Liver (tissue), 9 donors: ENCODE data around the gene RHOT2. TPM values are rescaled to one million over a fixed set of nuclear protein-coding genes. Genes with fewer than 3 reads are reported as not detected.

Experiments used
- DNase-seq: peaks from one replicate; pipeline ENCODE4 v3.0.0-alpha.2; 2017; ENCODE audit warnings: low spot score
- H3K27ac ChIP-seq, 2 donors: one replicate each; pipeline ENCODE4 v1.7.0; 2013; ENCODE audit warnings: inconsistent platforms in 2 of 2, low read length in 2 of 2, control low read depth in 1 of 2, low read depth in 1 of 2, mild to moderate bottlenecking in 1 of 2
- H3K27me3 ChIP-seq, 4 donors: one replicate each; pipeline versions ENCODE4 v1.6.1 to v1.7.0; 2013; ENCODE audit warnings: low read length in 3 of 4, inconsistent platforms in 1 of 4, mild to moderate bottlenecking in 1 of 4, moderate library complexity in 1 of 4; ENCODE audit not compliant: control insufficient read depth in 4 of 4, insufficient read depth in 4 of 4
- H3K36me3 ChIP-seq, 4 donors: one replicate each; pipeline versions ENCODE4 v1.6.1 to v1.7.0; 2013; ENCODE audit warnings: low read length in 3 of 4, mild to moderate bottlenecking in 3 of 4, low read depth in 1 of 4, moderate library complexity in 1 of 4; ENCODE audit not compliant: control insufficient read depth in 4 of 4, insufficient read depth in 3 of 4
- H3K4me1 ChIP-seq, 4 donors: one replicate each; pipeline versions ENCODE4 v1.6.1 to v1.7.0; 2013; ENCODE audit warnings: low read length in 3 of 4, mild to moderate bottlenecking in 3 of 4, moderate library complexity in 1 of 4; ENCODE audit not compliant: control insufficient read depth in 4 of 4, insufficient read depth in 4 of 4
- H3K4me3 ChIP-seq, 3 donors: one replicate each; pipeline versions ENCODE4 v1.6.1 to v1.7.0; 2013; ENCODE audit warnings: low read length in 3 of 3, control low read depth in 1 of 3, low read depth in 1 of 3, mild to moderate bottlenecking in 1 of 3
- H3K9ac ChIP-seq, 2 donors: one replicate each; pipeline ENCODE4 v1.7.0; 2013; ENCODE audit warnings: low read length in 2 of 2, mild to moderate bottlenecking in 2 of 2, moderate library complexity in 2 of 2, control low read depth in 1 of 2, low read depth in 1 of 2
- H3K9me3 ChIP-seq, 4 donors: one replicate each; pipeline versions ENCODE4 v1.6.1 to v1.7.0; 2013; ENCODE audit warnings: low read length in 3 of 4; ENCODE audit not compliant: control insufficient read depth in 4 of 4
- CTCF ChIP-seq: fragments of 150-350 bp; IDR thresholded peaks from 2 replicates; pipeline ENCODE4 v1.5.1; 2017; ENCODE audit warnings: improper control_type of control experiment, low read depth, low read length; ENCODE audit not compliant: missing input control
- EGR1 ChIP-seq, 2 donors: IDR thresholded peaks; 2 replicates each; pipeline ENCODE4 v1.6.1; 2016 to 2018; ENCODE audit warnings: antibody characterized with exemption in 2 of 2, low read depth in 2 of 2
- FOXA1 ChIP-seq: IDR thresholded peaks from 2 replicates; pipeline ENCODE4 v1.6.1; 2016; ENCODE audit warnings: antibody characterized with exemption
- GABPA ChIP-seq, 2 donors: IDR thresholded peaks in 1 of 2; conservative IDR thresholded peaks in 1 of 2; 2 replicates each; pipeline ENCODE4 v1.6.1; 2016; ENCODE audit warnings: antibody characterized with exemption in 2 of 2, mild to moderate bottlenecking in 1 of 2, moderate library complexity in 1 of 2
- HNF4A ChIP-seq, 2 donors: conservative IDR thresholded peaks; 2 replicates each; pipeline ENCODE4 v1.6.1; 2016; ENCODE audit warnings: antibody characterized with exemption in 2 of 2, mild to moderate bottlenecking in 2 of 2
- HNF4G ChIP-seq: IDR thresholded peaks from 2 replicates; pipeline ENCODE4 v1.6.1; 2016; ENCODE audit warnings: antibody characterized with exemption
- JUND ChIP-seq, 2 donors: IDR thresholded peaks; 2 replicates each; pipeline ENCODE4 v1.6.1; 2016; ENCODE audit warnings: antibody characterized with exemption in 2 of 2
- MAX ChIP-seq: IDR thresholded peaks from 2 replicates; pipeline ENCODE4 v1.6.1; 2016; ENCODE audit warnings: antibody characterized with exemption
- RAD21 ChIP-seq, 2 donors: IDR thresholded peaks; 2 replicates each; pipeline ENCODE4 v1.6.1; 2016; ENCODE audit warnings: antibody characterized with exemption in 2 of 2, mild to moderate bottlenecking in 2 of 2
- REST ChIP-seq: IDR thresholded peaks from 2 replicates; pipeline ENCODE4 v1.6.1; 2016; ENCODE audit warnings: antibody characterized with exemption, mild to moderate bottlenecking
- RXRA ChIP-seq, 2 donors: IDR thresholded peaks; 2 replicates each; pipeline ENCODE4 v1.6.1; 2017 to 2018; ENCODE audit warnings: antibody characterized with exemption in 2 of 2, mild to moderate bottlenecking in 1 of 2
- SP1 ChIP-seq: IDR thresholded peaks from 2 replicates; pipeline ENCODE4 v1.6.1; 2018; ENCODE audit warnings: antibody characterized with exemption, mild to moderate bottlenecking
- TAF1 ChIP-seq: conservative IDR thresholded peaks from 2 replicates; pipeline ENCODE4 v1.6.1; 2016; ENCODE audit warnings: antibody characterized with exemption, mild to moderate bottlenecking
- YY1 ChIP-seq: IDR thresholded peaks from 2 replicates; pipeline ENCODE4 v1.6.1; 2016; ENCODE audit warnings: antibody characterized with exemption, mild to moderate bottlenecking
- WGBS: extraction: QIAGEN DNeasy Blood & Tissue Kit; methylation state at CpG from one replicate; pipeline ENCODE4 v1.1.7; 2013; 5-methylcytosine and 5-hydroxymethylcytosine counted together
- polyA plus RNA-seq, 2 donors: library from polyadenylated mRNA; stranded (reverse) in 1 of 2; unstranded in 1 of 2; fragments of 200-250 nt in 1 of 2; fragments of >200 nt in 1 of 2; fragmentation: Nextera tagmentation in 1 of 2; extraction: Ambion mirVana in 1 of 2; gene quantifications; one replicate each; pipeline versions ENCODE4 v1.2.1 to v1.2.3, GENCODE V29; 2013 to 2015
- total RNA-seq, 2 donors: library from RNA; depleted of rRNA; stranded (reverse); fragments of >200 nt; gene quantifications; one replicate each; pipeline ENCODE4 v1.2.3, GENCODE V29; 2014
- TF ChIP-seq, protein P1 (sequence below): IDR thresholded peaks from 2 replicates; pipeline ENCODE4 v1.6.1; 2016; ENCODE audit warnings: antibody characterized with exemption
- TF ChIP-seq, protein P2 (sequence below): IDR thresholded peaks from 2 replicates; pipeline ENCODE4 v1.6.1; 2016; ENCODE audit warnings: antibody characterized with exemption
- donor health status: healthy.
- donor health status: healthy.
- donor health status: healthy.
- donor health status: healthy.
- donor health status: healthy.

Gene RHOT2
- total and polyA plus RNA-seq, 4 donors = 20.8 to 37.9 (median 34.3) TPM

DNA sequence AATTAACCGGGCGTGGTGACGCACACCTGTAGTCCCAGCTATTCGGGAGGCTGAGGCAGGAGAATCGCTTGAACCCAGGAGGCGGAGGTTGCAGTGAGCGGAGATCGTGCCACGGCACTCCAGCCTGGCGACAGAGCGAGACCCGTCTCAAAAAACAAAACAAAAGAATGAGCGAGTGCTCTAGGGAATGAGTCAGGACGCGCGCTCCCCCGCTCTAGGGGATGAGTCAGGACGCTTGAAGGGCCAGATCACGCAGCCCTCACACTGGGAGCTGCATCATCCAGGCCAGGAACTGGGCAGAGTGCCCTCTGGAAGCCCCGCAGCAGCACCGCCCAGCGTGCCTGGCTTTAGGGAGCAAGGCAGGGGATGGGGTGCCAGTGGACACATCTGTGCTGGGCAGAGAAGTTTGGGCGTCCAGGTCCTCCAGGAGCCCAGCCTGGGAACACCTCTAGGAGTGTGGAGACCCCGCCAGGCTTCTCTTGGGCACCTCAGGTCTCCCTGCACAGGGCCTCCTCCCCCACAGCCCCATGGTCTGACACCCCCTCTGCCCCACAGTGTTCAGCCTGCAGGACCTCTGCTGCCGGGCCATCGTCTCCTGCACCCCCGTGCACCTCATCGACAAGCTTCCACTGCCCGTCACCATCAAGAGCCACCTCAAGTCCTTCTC is 41.0 kb upstream of the RHOT2 start:
- peaks cover 0 to 12% (median 4%) of the 10 kb centered on the region in 4 donors for H3K36me3 ChIP-seq
- TF ChIP-seq FOXA1 = no peak
- TF ChIP-seq, protein P1, sequence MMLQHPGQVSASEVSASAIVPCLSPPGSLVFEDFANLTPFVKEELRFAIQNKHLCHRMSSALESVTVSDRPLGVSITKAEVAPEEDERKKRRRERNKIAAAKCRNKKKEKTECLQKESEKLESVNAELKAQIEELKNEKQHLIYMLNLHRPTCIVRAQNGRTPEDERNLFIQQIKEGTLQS = no peak
- TF ChIP-seq, protein P2, sequence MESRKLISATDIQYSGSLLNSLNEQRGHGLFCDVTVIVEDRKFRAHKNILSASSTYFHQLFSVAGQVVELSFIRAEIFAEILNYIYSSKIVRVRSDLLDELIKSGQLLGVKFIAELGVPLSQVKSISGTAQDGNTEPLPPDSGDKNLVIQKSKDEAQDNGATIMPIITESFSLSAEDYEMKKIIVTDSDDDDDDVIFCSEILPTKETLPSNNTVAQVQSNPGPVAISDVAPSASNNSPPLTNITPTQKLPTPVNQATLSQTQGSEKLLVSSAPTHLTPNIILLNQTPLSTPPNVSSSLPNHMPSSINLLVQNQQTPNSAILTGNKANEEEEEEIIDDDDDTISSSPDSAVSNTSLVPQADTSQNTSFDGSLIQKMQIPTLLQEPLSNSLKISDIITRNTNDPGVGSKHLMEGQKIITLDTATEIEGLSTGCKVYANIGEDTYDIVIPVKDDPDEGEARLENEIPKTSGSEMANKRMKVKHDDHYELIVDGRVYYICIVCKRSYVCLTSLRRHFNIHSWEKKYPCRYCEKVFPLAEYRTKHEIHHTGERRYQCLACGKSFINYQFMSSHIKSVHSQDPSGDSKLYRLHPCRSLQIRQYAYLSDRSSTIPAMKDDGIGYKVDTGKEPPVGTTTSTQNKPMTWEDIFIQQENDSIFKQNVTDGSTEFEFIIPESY = no peak
- no peak for TF ChIP-seq HNF4A (conservative IDR thresholded peaks at IDR 0.05)
- no peaks in the 10 kb centered on the region for H3K27me3 ChIP-seq
- H3K9me3 ChIP-seq = no peaks in the 10 kb centered on the region
- DNase-seq = no peak
- H3K27ac ChIP-seq = no peak overlapping the region
- H3K4me1 ChIP-seq = peaks cover 29 to 47% (median 42%) of the 10 kb centered on the region in 4 donors
- H3K4me3 ChIP-seq = no peak overlapping the region
- WGBS = 96% methylated on average over 29 of the region's 29 CpGs
- H3K9ac ChIP-seq = no peak overlapping the region

DNA sequence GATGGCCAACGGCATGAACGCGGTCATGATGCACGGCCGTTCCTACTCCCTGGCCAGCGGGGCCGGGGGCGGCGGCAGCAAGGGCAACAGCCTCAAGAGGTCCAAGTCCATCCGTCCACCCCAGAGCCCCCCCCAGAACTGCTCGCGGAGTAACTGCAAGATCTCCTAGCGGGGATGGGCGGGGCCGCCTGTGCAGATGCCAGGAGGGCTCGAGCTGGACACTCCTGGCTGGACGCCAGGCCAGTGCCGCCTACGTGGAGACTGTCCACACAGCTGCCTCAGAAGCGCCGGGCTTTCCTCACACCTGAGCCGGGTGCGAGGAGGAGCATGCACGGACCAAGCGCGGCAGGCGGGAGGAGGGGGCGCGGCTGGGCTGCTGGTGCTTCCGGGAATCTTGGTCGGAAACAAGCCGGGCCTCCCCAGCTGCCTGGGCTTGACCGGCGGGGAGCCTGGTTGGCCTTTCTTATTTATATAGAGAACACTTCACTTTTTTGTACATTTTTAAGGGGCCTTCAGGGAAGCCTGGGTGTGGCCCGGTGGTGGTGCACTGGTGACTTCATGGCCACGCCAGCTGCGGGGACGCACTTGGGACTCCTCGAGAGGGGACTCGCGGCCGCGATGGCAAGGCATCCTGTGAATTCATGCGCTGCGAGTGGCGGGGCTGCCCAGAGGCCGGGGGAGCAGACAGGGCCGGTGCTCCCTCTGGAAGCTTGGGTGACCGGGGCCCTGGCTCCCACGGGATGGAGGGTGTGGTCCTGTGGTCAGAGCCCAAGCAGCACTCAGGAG is 40.3 kb upstream of the RHOT2 start:
- peaks cover 29 to 47% (median 42%) of the 10 kb centered on the region in 4 donors for H3K4me1 ChIP-seq

GRCh38 chr16:628321-629061 is 39.4 kb upstream of the RHOT2 start:
- no peaks in the 10 kb centered on the region for H3K9me3 ChIP-seq
- WGBS = 94% methylated on average over 33 of the region's 33 CpGs
- no peak for DNase-seq
- H3K36me3 ChIP-seq = peaks cover 0 to 12% (median 7%) of the 10 kb centered on the region in 4 donors
- H3K4me3 ChIP-seq = no peak overlapping the region
- peak overlapping the region in 1 of 2 donors; percentile 59 for H3K27ac ChIP-seq
- no peaks in the 10 kb centered on the region for H3K27me3 ChIP-seq
- H3K9ac ChIP-seq = no peak overlapping the region
- H3K4me1 ChIP-seq = peaks cover 29 to 47% (median 42%) of the 10 kb centered on the region in 4 donors
- TF ChIP-seq TAF1 (no peak), SP1 (no peak), FOXA1 (no peak), YY1 (no peak), HNF4A (conservative IDR thresholded peaks at IDR 0.05) (no peak), REST (no peak), GABPA (IDR thresholded peaks at IDR 0.05 in 1 of 2, conservative IDR thresholded peaks at IDR 0.05 in 1 of 2) (no peak), HNF4G (no peak), EGR1 (IDR thresholded peaks at IDR 0.05; ENCODE audit: low read depth in 2 of 2) (no peak), RXRA (IDR thresholded peaks at IDR 0.05) (no peak), MAX (no peak), RAD21 (IDR thresholded peaks at IDR 0.05) (no peak), CTCF (no peak)
- TF ChIP-seq, protein P1 = no peak

More for the DNA sequence above, 40.3 kb upstream of the RHOT2 start:
- H3K9me3 ChIP-seq = no peaks in the 10 kb centered on the region
- H3K27me3 ChIP-seq = no peaks in the 10 kb centered on the region
- H3K36me3 ChIP-seq = peaks cover 0 to 12% (median 4%) of the 10 kb centered on the region in 4 donors
- 75% methylated on average over 50 of the region's 50 CpGs for WGBS
- DNase-seq = peak; percentile 48
- TF ChIP-seq YY1 (no peak), RXRA (IDR thresholded peaks at IDR 0.05) (peak; percentile 6 to 21), HNF4A (conservative IDR thresholded peaks at IDR 0.05) (peak; percentile 34 to 36), JUND (IDR thresholded peaks at IDR 0.05) (no peak), TAF1 (no peak)
- no peak overlapping the region for H3K4me3 ChIP-seq
- H3K9ac ChIP-seq = no peak overlapping the region
- no peak overlapping the region for H3K27ac ChIP-seq
